ENCODE measurements around the gene MAML2. TPM values are rescaled to one million over a fixed set of nuclear protein-coding genes. Genes with fewer than 3 reads are reported as not detected.

MAML2 gene
- total RNA-seq, 1 donor from 2014 or later, result 3.8 TPM

GRCh38 chr11:96033599-96033998 is 309.4 kb downstream of the MAML2 start:
- DNase-seq (ENCODE audit: low spot score), result no peak
- Mint-ChIP-seq H3K27ac (no peak overlapping the region), H3K36me3 (no peaks in the 10 kb centered on the region), H3K9me3 (no peaks in the 10 kb centered on the region), H3K4me1 (peaks cover 31% of the 10 kb centered on the region), H3K4me3 (no peak overlapping the region), H3K27me3 (ENCODE audit: insufficient read depth, low read depth) (no peaks in the 10 kb centered on the region)
- no peak overlapping the region for H3K4me3 ChIP-seq
- no peaks in the 10 kb centered on the region for H3K79me2 ChIP-seq (ENCODE audit: low read depth)
- H3K27me3 ChIP-seq, result no peaks in the 10 kb centered on the region
- no peak overlapping the region for H2AFZ ChIP-seq (replicated peaks)
- H3F3A ChIP-seq (ENCODE audit: low read depth), result no peaks in the 10 kb centered on the region
- no peaks in the 10 kb centered on the region for H4K20me1 ChIP-seq (ENCODE audit: low read depth)
- no peaks in the 10 kb centered on the region for H3K9me3 ChIP-seq (ENCODE audit: low read depth)
- H3K27ac ChIP-seq, result no peak overlapping the region
- H3K9ac ChIP-seq, result no peak overlapping the region
- peaks cover 3% of the 10 kb centered on the region for H3K4me1 ChIP-seq
- TF ChIP-seq EZH2phosphoT487 (IDR thresholded peaks at IDR 0.05), result no peak
- TF ChIP-seq EZH2 (IDR thresholded peaks at IDR 0.05), result no peak
- TF ChIP-seq CTCF (IDR thresholded peaks at IDR 0.05), result no peak
- no peaks in the 10 kb centered on the region for H3K36me3 ChIP-seq
- no peak overlapping the region for H3K4me2 ChIP-seq

GRCh38 chr11:96033095-96033494 is 309.9 kb downstream of the MAML2 start:
- H3K9ac ChIP-seq, result no peak overlapping the region
- H3F3A ChIP-seq (ENCODE audit: low read depth), result no peaks in the 10 kb centered on the region
- H3K27ac ChIP-seq, result no peak overlapping the region
- H3K36me3 ChIP-seq, result no peaks in the 10 kb centered on the region
- H2AFZ ChIP-seq (replicated peaks), result no peak overlapping the region
- H3K4me2 ChIP-seq, result no peak overlapping the region
- no peaks in the 10 kb centered on the region for H3K9me3 ChIP-seq (ENCODE audit: low read depth)
- no peak overlapping the region for H3K4me3 Mint-ChIP-seq
- H3K27me3 ChIP-seq, result no peaks in the 10 kb centered on the region
- TF ChIP-seq EZH2phosphoT487 (IDR thresholded peaks at IDR 0.05) (no peak), EZH2 (IDR thresholded peaks at IDR 0.05) (no peak), CTCF (IDR thresholded peaks at IDR 0.05) (no peak)
- H3K4me1 ChIP-seq, result peaks cover 3% of the 10 kb centered on the region
- H3K4me1 Mint-ChIP-seq, result peaks cover 30% of the 10 kb centered on the region
- H3K27ac Mint-ChIP-seq, result no peak overlapping the region
- H3K36me3 Mint-ChIP-seq, result no peaks in the 10 kb centered on the region
- DNase-seq (ENCODE audit: low spot score), result no peak
- no peak overlapping the region for H3K4me3 ChIP-seq
- no peaks in the 10 kb centered on the region for H4K20me1 ChIP-seq (ENCODE audit: low read depth)
- H3K27me3 Mint-ChIP-seq (ENCODE audit: insufficient read depth, low read depth), result no peaks in the 10 kb centered on the region
- no peaks in the 10 kb centered on the region for H3K9me3 Mint-ChIP-seq
- no peaks in the 10 kb centered on the region for H3K79me2 ChIP-seq (ENCODE audit: low read depth)

GRCh38 chr11:96028746-96029145 is 314.2 kb downstream of the MAML2 start:
- no peaks in the 10 kb centered on the region for H3K9me3 Mint-ChIP-seq
- no peak for DNase-seq (ENCODE audit: low spot score)

More at GRCh38 chr11:96028746-96029145, 314.2 kb downstream of the MAML2 start:
- no peaks in the 10 kb centered on the region for H3K36me3 Mint-ChIP-seq
- no peak overlapping the region for H2AFZ ChIP-seq (replicated peaks)
- no peak overlapping the region for H3K4me3 Mint-ChIP-seq
- peaks cover 6% of the 10 kb centered on the region for H3K4me1 Mint-ChIP-seq
- no peak overlapping the region for H3K27ac ChIP-seq
- H3K4me1 ChIP-seq, result peaks cover 2% of the 10 kb centered on the region
- no peaks in the 10 kb centered on the region for H3K79me2 ChIP-seq (ENCODE audit: low read depth)
- no peak overlapping the region for H3K27ac Mint-ChIP-seq
- no peaks in the 10 kb centered on the region for H3K27me3 Mint-ChIP-seq (ENCODE audit: insufficient read depth, low read depth)
- no peak for TF ChIP-seq CTCF (IDR thresholded peaks at IDR 0.05)
- TF ChIP-seq EZH2phosphoT487 (IDR thresholded peaks at IDR 0.05), result no peak
- TF ChIP-seq EZH2 (IDR thresholded peaks at IDR 0.05), result no peak
- no peaks in the 10 kb centered on the region for H4K20me1 ChIP-seq (ENCODE audit: low read depth)
- H3K4me2 ChIP-seq, result no peak overlapping the region
- H3K9me3 ChIP-seq (ENCODE audit: low read depth), result no peaks in the 10 kb centered on the region
- H3K27me3 ChIP-seq, result no peaks in the 10 kb centered on the region
- H3K36me3 ChIP-seq, result no peaks in the 10 kb centered on the region
- H3F3A ChIP-seq (ENCODE audit: low read depth), result no peaks in the 10 kb centered on the region
- no peak overlapping the region for H3K9ac ChIP-seq
- H3K4me3 ChIP-seq, result no peak overlapping the region

Measured in neural progenitor cell (in vitro differentiated cells).